GM21576 (cell line): ENCODE results near the gene GLMN.

Source experiments
- ATAC-seq: cut with Tn5 transposase; IDR thresholded peaks from one replicate; pipeline ENCODE4 v1.9.1; 2021; ENCODE audit warnings: mild to moderate bottlenecking, moderate library complexity; ENCODE audit not compliant: unreplicated experiment

Gene GLMN

DNA sequence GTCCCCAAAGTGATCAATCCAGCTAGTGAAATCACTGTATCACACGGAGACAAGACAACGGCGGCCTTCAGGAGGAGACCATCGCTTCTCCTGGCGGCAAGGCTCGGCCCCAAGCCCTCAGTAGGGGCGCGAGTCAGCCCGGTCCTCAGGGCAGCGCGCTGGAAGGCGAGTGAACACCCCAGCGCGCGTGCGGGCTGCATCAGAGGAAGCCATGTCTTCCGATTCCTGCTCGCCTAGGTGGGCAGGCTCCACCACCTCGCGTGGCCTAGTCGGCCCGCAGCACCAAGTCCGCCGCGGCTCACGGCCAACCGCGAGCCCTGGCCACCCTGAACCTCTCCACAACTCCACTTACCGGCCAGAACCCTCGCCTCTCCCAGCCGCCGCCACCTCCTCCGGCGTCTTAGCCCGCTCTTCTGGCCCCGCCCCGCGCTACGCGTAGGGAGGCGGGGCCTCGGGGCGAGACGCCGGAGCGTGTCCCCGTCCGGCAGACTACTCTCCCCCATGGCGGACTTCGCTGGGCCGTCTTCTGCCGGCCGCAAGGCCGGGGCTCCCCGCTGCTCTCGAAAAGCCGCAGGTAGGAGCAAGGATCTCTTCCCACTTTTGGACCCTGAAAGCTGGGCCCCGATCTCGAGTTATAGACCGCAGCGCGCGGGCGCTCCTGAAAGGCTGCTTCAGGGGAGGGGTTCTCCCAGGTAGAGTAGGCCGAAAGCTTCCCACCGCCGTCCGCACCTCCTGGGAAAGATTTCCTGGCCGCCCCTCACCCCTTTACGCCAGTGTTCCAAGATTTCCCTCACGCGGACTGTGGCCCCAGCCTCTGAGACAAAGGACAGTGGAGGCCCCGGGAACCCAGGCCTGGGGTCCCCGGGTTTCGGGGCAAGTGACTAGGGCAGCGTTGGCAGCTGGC lies at the start of gene GLMN, which contains the start of gene RPAP2:
GLMN (minus strand) TSS at position 415 of the 904 bp plus-strand sequence. CDS start 988 bp downstream, outside the sequence.
RPAP2 (plus strand) TSS at position 487 of the 904 bp plus-strand sequence; CDS start at position 502, 15 bp downstream.
- peak; percentile 98 for ATAC-seq

DNA sequence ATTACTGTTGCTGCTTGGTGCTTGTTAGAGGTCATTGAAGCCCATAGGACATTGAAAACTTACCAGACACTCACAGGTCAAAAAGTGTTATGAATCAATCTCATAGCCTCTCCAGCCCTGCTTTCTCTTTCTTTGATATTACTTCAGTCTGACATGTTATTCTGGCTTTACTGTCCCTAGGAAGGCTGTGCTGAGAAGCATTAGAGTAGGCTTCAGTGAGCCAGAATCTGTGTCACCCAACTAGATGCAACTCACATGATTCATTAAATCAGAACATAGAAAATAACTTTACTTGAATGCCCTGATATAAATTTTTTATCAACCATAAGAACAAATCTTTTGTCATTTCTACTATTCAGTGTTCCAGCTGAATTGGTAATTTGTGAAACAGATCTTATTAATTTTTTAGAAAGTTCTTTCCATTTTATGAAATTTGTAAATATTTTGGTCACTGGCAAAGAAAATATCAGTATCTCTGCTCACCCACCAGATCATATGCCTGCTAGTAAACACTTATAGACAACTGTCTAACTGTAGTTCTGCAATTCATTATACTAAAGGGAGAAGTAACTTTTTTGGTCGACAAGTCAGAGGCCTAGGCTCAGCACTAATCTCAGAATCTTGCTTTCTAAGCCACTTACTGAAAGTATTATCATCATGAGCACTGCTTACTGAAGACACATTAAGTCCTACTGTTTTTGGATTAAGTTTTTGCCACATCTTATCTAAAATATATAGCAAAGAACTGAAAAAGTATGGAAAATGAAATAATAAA lies 48.3 kb upstream of the GLMN start:
- ATAC-seq = no peak

DNA sequence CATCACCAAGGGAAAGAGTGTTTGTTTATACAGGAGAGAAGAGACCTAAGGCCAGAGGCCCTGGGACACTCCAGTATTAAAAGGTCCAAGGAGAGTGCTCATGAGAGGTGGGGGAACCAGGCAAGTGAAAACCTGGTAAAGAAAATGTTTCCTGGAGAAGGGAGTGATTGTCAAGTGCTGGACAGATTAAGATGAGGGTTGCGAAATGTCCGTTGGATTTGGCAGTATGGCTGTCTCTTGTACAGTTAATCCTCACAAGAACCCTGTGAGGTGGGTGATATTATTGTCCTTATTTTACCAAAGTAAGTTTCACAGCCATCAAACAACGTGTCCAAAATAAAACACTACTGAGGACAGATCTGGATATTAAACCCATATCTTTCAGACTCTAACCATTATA lies 44.3 kb upstream of the GLMN start:
- no peak for ATAC-seq

DNA sequence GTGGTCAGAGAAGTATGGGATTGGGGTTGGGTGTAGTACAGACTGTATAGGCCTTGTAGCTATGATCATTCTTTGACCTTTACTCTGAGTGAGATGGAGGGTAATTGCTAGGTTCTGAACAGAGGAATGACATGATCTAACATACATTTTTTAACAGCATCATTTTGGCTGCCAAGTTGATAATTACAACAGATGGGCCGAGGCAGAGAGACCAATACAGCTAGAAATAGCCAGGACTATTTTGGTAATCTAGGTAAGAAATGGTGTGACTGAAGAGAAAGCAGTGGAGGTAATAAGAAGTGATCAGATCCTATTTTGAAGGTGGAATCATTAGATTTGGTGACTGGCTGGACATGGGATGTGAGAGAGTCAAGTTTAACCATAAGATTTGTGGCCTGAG lies 43.6 kb upstream of the GLMN start:
- ATAC-seq = no peak

GRCh38 chr1:92340154-92340553 lies 41.4 kb upstream of the GLMN start:
- no peak for ATAC-seq

GRCh38 chr1:92333668-92334067 lies 34.9 kb upstream of the GLMN start:
- no peak for ATAC-seq

GRCh38 chr1:92329347-92330129 lies 30.8 kb upstream of the GLMN start:
- ATAC-seq = no peak

GRCh38 chr1:92327794-92328193 lies 29.0 kb upstream of the GLMN start:
- ATAC-seq = no peak

GRCh38 chr1:92326681-92327080 lies 27.9 kb upstream of the GLMN start:
- ATAC-seq = no peak

GRCh38 chr1:92324784-92325183 lies 26.0 kb upstream of the GLMN start:
- ATAC-seq = no peak

DNA sequence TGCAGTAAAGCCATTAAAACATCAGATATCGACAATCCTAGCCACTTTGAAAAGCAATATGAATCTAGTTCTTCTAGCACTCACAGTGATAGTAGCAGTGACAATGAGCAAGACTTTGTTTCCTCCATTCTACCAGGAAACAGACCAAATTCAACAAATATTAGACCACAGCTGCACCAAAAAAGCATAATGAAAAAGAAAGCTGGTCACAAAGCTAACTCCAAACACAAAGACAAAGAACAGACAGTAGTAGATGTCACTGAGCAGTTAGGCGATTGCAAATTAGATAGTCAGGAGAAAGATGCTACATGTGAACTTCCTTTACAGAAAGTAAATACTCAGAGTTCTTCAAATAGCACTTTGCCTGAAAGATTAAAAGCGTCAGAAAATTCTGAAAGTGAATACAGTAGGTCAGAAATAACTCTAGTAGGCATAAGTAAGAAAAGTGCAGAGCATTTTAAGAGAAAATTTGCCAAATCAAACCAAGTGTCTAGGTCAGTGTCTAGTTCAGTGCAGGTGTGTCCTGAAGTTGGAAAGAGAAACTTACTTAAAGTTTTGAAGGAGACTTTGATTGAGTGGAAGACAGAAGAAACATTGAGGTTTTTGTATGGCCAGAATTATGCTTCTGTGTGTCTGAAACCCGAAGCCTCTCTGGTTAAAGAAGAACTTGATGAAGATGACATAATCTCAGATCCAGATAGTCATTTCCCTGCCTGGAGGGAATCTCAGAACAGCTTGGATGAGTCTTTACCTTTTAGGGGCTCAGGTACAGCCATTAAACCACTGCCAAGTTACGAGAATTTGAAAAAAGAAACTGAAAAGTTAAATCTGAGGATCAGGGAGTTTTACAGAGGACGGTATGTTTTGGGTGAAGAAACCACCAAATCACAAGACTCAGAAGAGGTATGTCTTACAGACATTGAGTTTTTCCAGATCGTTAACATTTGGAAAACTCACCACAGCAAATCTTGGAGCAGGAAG lies 25.0 kb upstream of the GLMN start:
- ATAC-seq = no peak

DNA sequence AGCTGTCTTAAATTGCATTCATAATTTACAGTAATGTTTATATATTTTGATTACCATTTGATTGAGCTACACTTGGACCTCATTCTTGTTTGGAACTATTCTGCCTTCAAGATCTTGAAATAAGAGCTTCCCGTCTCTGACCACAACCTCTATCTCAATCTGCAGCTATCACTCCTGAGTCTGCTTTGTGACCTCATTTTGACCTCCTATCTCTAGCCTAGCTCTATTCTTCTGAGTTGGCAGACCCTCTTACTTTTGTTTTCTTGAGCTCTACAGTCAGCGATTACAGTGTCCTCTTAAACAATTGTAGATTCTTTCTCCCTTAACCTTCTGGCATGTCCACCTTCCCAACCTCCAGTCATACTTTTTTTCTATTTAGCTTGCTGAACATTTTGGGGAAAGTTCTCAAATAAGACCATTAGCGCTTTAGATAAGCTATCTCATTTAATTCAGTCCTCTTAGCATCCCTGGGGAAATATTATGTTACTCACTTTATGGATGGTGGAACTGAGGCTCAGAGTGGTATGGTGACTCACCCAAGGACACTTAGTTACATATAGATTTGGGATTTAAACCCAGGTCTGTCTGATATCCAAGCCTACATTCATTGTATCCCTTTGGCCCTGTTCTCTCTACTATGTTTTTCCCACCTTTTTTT lies 19.2 kb upstream of the GLMN start:
- no peak for ATAC-seq

GRCh38 chr1:92315766-92316599 lies 17.2 kb upstream of the GLMN start:
- ATAC-seq = no peak

GRCh38 chr1:92314024-92314423 lies 15.2 kb upstream of the GLMN start:
- ATAC-seq = no peak

DNA sequence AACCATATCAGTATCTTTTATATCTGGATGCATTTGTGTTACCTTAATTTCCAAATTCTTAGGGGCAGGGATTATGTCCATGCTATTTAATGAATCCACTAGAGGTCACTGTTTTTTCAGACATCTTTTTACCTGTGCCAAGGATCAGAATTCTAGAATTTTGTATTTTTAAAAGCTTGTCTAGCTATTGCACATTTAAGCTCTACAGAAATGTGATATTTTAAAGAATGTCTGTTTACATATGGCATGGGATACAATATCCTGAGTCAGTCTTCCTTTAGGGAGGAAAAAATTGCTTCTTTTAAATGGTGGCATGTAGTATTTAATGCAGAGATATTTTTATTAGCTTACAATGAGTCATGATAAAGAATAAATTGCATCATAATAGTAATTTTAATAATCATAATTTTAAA lies 11.4 kb upstream of the GLMN start:
- ATAC-seq = peak; percentile 53

DNA sequence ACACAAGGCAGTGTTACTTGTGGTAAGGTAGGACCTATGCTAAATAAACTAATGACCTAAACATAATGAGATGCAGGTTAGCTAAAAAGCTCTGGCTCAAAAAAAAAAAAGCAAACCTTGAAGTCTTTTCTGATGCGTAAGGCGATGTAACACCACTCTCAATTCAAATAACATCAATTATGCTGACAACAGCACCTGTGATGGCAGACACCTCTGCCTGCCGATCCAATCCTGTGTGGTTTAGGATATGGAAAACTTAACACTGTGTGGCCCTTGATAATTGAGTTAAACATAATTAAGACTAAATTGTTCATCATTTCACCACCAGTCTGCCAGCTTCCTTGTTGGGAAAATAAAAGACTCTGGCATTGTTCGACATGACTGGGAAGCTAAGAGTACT lies 9.2 kb upstream of the GLMN start:
- no peak for ATAC-seq

DNA sequence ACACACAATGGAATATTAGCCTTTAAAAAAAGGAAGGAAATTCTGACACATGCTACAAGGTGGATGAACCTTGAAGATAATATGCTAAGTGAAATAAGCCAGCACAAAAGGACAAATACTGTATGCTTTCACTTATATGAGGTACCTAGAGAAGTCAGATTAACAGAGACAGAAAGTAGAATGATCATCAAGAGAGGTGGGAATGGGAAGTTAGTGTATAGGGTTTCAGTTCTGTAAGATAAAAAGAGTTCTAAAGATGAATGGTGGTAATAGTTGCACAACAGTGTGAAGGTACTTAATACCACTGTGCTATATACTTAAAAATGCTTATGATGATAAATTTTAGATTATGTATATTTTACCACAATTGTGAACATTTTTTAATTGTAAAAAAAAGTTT lies 7.2 kb upstream of the GLMN start:
- peak; percentile 60 for ATAC-seq

GRCh38 chr1:92301021-92301420 lies 2.2 kb upstream of the GLMN start:
- no peak for ATAC-seq
